ENCODE measurements around the gene PTCHD4.

The PTCHD4 gene

GRCh38 chr6:48092550-48093217 is 18.3 kb downstream of the PTCHD4 start:
- Histone ChIP-seq H3K9me2 (replicated peaks; ENCODE audit: insufficient read depth, low read length) (no peaks in the 10 kb centered on the region), H3K4me3 (ENCODE audit: insufficient read depth, low read length, poor library complexity, severe bottlenecking) (no peak overlapping the region), H3K36me3 (ENCODE audit: low read length) (no peaks in the 10 kb centered on the region), H4K20me1 (ENCODE audit: low read depth, low read length) (no peaks in the 10 kb centered on the region; the same call in 1 of the 2 replicates), H3K27ac (ENCODE audit: low read depth, low read length) (no peak overlapping the region), H3K79me2 (ENCODE audit: insufficient read depth, low read length) (no peaks in the 10 kb centered on the region), H3F3A (ENCODE audit: insufficient read depth) (no peaks in the 10 kb centered on the region), H3K9ac (ENCODE audit: low read length) (no peak overlapping the region), H3K4me2 (ENCODE audit: low read depth, low read length, poor library complexity, severe bottlenecking) (no peak overlapping the region), H3K9me3 (ENCODE audit: insufficient read depth, low read length) (no peaks in the 10 kb centered on the region), H3K27me3 (ENCODE audit: low read length) (no peaks in the 10 kb centered on the region), H2AFZ (ENCODE audit: low read depth, low read length, severe bottlenecking) (no peak overlapping the region)
- TF ChIP-seq CTCF (IDR thresholded peaks at IDR 0.05; ENCODE audit: insufficient read depth, low read length, poor library complexity, severe bottlenecking) (no peak), EZH2phosphoT487 (conservative IDR thresholded peaks at IDR 0.05; ENCODE audit: low read length) (no peak)

- Histone ChIP-seq H3K27me3 (ENCODE audit: low read length) (no peaks in the 10 kb centered on the region), H2AFZ (ENCODE audit: low read depth, low read length, severe bottlenecking) (no peak overlapping the region), H3F3A (ENCODE audit: insufficient read depth) (no peaks in the 10 kb centered on the region), H3K36me3 (ENCODE audit: low read length) (no peaks in the 10 kb centered on the region), H3K4me2 (ENCODE audit: low read depth, low read length, poor library complexity, severe bottlenecking) (no peak overlapping the region), H3K27ac (ENCODE audit: low read depth, low read length) (no peak overlapping the region), H3K9me2 (replicated peaks; ENCODE audit: insufficient read depth, low read length) (no peaks in the 10 kb centered on the region), H3K79me2 (ENCODE audit: insufficient read depth, low read length) (no peaks in the 10 kb centered on the region), H3K4me3 (ENCODE audit: insufficient read depth, low read length, poor library complexity, severe bottlenecking) (no peak overlapping the region), H4K20me1 (ENCODE audit: low read depth, low read length) (no peaks in the 10 kb centered on the region; the same call in 1 of the 2 replicates), H3K9me3 (ENCODE audit: insufficient read depth, low read length) (no peaks in the 10 kb centered on the region), H3K9ac (ENCODE audit: low read length) (no peak overlapping the region)
- no peak for TF ChIP-seq EZH2phosphoT487 (conservative IDR thresholded peaks at IDR 0.05; ENCODE audit: low read length)
- no peak for TF ChIP-seq CTCF (IDR thresholded peaks at IDR 0.05; ENCODE audit: insufficient read depth, low read length, poor library complexity, severe bottlenecking)
Observed at GRCh38 chr6:48090546-48090945, 20.5 kb downstream of the PTCHD4 start.

- no peaks in the 10 kb centered on the region for H3K27me3 ChIP-seq (ENCODE audit: low read length)
- no peak overlapping the region for H3K9ac ChIP-seq (ENCODE audit: low read length)
- no peak overlapping the region for H3K4me2 ChIP-seq (ENCODE audit: low read depth, low read length, poor library complexity, severe bottlenecking)
Observed at GRCh38 chr6:48087448-48087847, 23.5 kb downstream of the PTCHD4 start.

More at GRCh38 chr6:48087448-48087847, 23.5 kb downstream of the PTCHD4 start:
- Histone ChIP-seq H3F3A (ENCODE audit: insufficient read depth) (no peaks in the 10 kb centered on the region), H2AFZ (ENCODE audit: low read depth, low read length, severe bottlenecking) (no peak overlapping the region), H3K36me3 (ENCODE audit: low read length) (no peaks in the 10 kb centered on the region), H3K9me2 (replicated peaks; ENCODE audit: insufficient read depth, low read length) (no peaks in the 10 kb centered on the region), H3K27ac (ENCODE audit: low read depth, low read length) (no peak overlapping the region), H4K20me1 (ENCODE audit: low read depth, low read length) (no peaks in the 10 kb centered on the region; the same call in 1 of the 2 replicates), H3K9me3 (ENCODE audit: insufficient read depth, low read length) (no peaks in the 10 kb centered on the region), H3K4me3 (ENCODE audit: insufficient read depth, low read length, poor library complexity, severe bottlenecking) (no peak overlapping the region), H3K79me2 (ENCODE audit: insufficient read depth, low read length) (no peaks in the 10 kb centered on the region)
- TF ChIP-seq CTCF (IDR thresholded peaks at IDR 0.05; ENCODE audit: insufficient read depth, low read length, poor library complexity, severe bottlenecking) (peak; percentile 37), EZH2phosphoT487 (conservative IDR thresholded peaks at IDR 0.05; ENCODE audit: low read length) (no peak)
